SH-SY5Y (cell line): Measurements from ENCODE around the gene ATIC.

Source experiments
- GATA2 ChIP-seq: IDR thresholded peaks from 2 replicates; pipeline ENCODE4 v1.6.1; 2011; ENCODE audit warnings: mild to moderate bottlenecking, low read depth, low read length
- GATA3 ChIP-seq: IDR thresholded peaks from 2 replicates; pipeline ENCODE4 v1.6.1; 2011; ENCODE audit warnings: low read depth, mild to moderate bottlenecking, low read length, moderate library complexity

The ATIC gene

DNA sequence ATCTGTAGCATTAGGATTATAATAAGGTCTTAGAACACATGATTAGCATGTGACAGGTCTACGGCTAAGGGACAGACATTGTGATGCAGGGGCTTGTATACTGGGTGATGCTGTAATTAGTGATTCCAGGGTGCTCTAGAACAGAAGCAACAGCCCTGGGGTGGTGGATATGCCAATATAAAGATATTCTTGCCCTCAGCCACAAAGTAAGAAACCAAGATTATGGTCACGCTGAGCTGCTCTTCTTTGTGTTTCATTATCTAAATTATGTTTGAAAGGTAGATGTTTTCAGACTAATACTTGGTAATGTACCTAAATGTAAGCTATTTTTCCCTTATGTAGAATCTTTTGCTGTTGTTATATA lies 78.7 kb downstream of the ATIC start:
- TF ChIP-seq GATA2, result no peak
- TF ChIP-seq GATA3, result no peak

GRCh38 chr2:215391531-215391930 lies 79.7 kb downstream of the ATIC start:
- TF ChIP-seq GATA2, result no peak
- TF ChIP-seq GATA3, result no peak

- TF ChIP-seq GATA3 (no peak), GATA2 (no peak)
These were observed 80.3 kb downstream of the ATIC start for GRCh38 chr2:215392164-215392563.

DNA sequence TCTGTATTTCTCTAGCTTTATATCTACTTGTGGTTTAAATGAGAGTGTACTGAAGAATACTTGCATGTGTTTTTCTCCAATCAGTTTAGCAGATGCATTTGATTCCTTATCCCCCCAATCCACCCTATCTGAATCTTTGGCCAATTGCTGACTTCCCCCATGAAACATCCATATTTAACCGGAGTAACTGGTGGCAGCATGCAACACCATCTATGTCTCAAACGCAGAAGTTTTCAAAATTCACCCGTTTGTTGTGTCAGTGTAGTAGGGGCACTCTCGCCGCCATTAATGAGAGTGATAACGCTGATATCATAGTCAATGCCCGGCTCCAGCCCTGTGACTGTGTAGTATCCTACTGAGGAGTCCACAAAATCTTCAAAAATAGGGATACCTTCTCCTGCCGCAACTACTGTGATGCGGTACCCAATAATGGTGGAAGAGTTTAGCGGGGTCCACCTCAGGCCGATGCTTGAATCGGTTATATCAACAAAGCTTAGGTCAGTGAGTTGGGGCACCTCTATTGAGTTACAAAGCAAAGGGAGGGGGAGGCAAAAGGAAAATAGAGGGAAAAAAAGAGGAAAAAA lies 80.9 kb downstream of the ATIC start:
- no peak for TF ChIP-seq GATA2
- TF ChIP-seq GATA3, result no peak

DNA sequence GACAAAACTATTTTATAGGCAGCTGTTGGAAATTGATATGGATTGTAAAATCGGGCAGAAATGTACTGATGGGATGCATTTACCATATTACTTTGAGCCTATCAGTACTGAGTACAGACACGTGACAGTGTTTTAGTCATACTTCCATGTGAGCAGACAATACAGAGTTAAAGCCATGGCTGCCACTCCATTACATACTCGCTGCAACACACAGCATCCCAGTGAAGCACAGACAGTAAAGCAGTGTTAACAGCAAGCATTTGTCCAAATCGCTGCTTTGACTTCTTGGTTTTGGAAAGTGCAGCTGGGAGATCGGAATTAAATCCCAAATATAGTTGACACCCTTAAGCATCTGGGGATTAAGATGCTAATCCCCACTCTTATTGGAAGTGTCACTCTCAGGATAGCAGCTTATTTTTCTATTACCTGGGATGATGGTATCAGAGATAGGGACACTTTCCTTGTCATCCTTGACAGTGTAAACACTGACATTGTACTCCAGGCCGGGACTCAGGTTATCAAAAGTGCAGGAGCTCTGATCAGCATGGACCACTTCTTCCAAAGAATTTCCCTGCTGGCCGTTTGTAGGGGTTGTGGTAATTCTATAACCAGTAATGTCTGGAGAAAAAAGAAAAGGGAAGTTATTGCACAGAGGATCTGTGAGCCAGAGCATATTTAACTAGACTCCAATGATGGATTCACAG lies 82.4 kb downstream of the ATIC start:
- TF ChIP-seq GATA3 (no peak), GATA2 (no peak)

GRCh38 chr2:215395687-215396460 lies 84.0 kb downstream of the ATIC start:
- no peak for TF ChIP-seq GATA2
- TF ChIP-seq GATA3, result no peak

- TF ChIP-seq GATA2 (no peak), GATA3 (no peak)
These were observed 84.9 kb downstream of the ATIC start for GRCh38 chr2:215396595-215397313.

DNA sequence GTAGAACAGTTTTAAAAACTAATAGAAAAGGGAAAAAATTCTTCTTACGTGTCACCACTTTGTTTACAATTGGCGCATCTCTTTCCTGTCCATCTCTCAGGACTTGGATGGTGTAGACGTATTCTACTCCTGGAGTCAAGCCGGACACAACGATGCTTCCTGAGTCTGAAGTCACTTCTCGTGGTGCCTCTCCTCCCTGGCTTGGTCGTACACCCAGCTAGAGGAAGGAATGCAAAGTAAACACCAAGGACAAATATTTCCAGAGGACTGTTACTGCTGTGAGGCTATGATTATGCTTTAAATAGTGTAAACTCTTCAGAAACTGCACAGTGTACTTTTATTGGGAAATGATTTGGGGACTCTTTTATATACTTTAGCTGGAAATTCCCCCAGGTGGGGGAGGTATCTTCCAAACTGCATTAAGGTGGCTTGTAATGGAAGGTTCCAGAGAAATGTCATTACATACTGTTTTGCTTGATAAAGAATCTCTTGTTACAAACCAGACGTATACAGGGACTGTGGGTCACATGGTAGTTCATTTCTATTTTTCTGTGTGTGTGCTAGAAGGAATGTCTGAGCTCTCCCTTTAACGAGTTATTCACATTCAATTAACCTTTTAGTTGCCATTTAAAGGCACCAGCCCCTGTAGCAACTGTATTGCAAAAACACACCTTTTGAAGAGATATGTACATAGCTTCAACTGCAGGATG lies 85.9 kb downstream of the ATIC start:
- no peak for TF ChIP-seq GATA3
- TF ChIP-seq GATA2, result no peak

GRCh38 chr2:215399067-215399716 lies 87.3 kb downstream of the ATIC start:
- TF ChIP-seq GATA2 (no peak), GATA3 (no peak)
